DMS153 (cell line): ENCODE data around the gene MACROD2.
"Not testable (repeated sequence)": the region's sequence is repeated elsewhere in the genome, so short reads cannot be mapped to it uniquely, and the experiment has no call there.

Experiments used
- DNase-seq: peaks from one replicate; lab custom pipeline; 2025; lab: John Stamatoyannopoulos, UW

MACROD2 gene

GRCh38 chr20:14410869-14411555, 415.7 kb downstream of the MACROD2 start:
- DNase-seq = no peak

GRCh38 chr20:14412065-14412681, 416.9 kb downstream of the MACROD2 start:
- no peak for DNase-seq

GRCh38 chr20:14413835-14414234, 418.5 kb downstream of the MACROD2 start:
- no peak for DNase-seq

GRCh38 chr20:14414560-14414959, 419.2 kb downstream of the MACROD2 start:
- no peak for DNase-seq

GRCh38 chr20:14415467-14415866, 420.2 kb downstream of the MACROD2 start:
- DNase-seq = no peak

- no peak for DNase-seq
Measured at GRCh38 chr20:14418376-14418775, 423.1 kb downstream of the MACROD2 start.

GRCh38 chr20:14422892-14423291, 427.6 kb downstream of the MACROD2 start:
- no peak for DNase-seq

- DNase-seq = no peak
Measured at GRCh38 chr20:14431568-14431967, 436.3 kb downstream of the MACROD2 start.

GRCh38 chr20:14432085-14432484, 436.8 kb downstream of the MACROD2 start:
- DNase-seq = no peak

- DNase-seq = no peak
Measured at GRCh38 chr20:14432597-14432996, 437.3 kb downstream of the MACROD2 start.

- DNase-seq = no peak
Measured at GRCh38 chr20:14434384-14435136, 439.2 kb downstream of the MACROD2 start.

- no peak for DNase-seq
Measured at GRCh38 chr20:14441201-14441600, 445.9 kb downstream of the MACROD2 start.

- no peak for DNase-seq
Measured at GRCh38 chr20:14444106-14444505, 448.8 kb downstream of the MACROD2 start.

GRCh38 chr20:14445310-14445709, 450.0 kb downstream of the MACROD2 start:
- DNase-seq = no peak

- DNase-seq = no peak
Measured at GRCh38 chr20:14445902-14446301, 450.6 kb downstream of the MACROD2 start.

- DNase-seq = no peak
Measured at GRCh38 chr20:14446446-14446845, 451.1 kb downstream of the MACROD2 start.

GRCh38 chr20:14449323-14449722, 454.0 kb downstream of the MACROD2 start:
- DNase-seq = no peak

- DNase-seq = no peak
Measured at GRCh38 chr20:14450256-14450655, 454.9 kb downstream of the MACROD2 start.

- no peak for DNase-seq
Measured at GRCh38 chr20:14451458-14451857, 456.1 kb downstream of the MACROD2 start.

- no peak for DNase-seq
Measured at GRCh38 chr20:14453259-14453658, 457.9 kb downstream of the MACROD2 start.

GRCh38 chr20:14454296-14454695, 459.0 kb downstream of the MACROD2 start:
- DNase-seq = no peak

GRCh38 chr20:14467104-14467827, 471.9 kb downstream of the MACROD2 start:
- not testable (repeated sequence) for DNase-seq
